ENCODE results near the gene TRAPPC14. TPM values are rescaled to one million over a fixed set of nuclear protein-coding genes. Genes with fewer than 3 reads are reported as not detected.

The TRAPPC14 gene
- total and polyA plus RNA-seq, 2 of the 13 experiments (the other 11 are each of a cell fraction or from before 2014, with no cell fraction given): 4.7 to 9.6 TPM

- TF ChIP-seq ZNF460 (CRISPR knock-in tag; IDR thresholded peaks at IDR 0.05; ENCODE audit: borderline replicate concordance): no peak; the same call in 1 of the 2 replicates
- TF ChIP-seq KLF15 (CRISPR knock-in tag; IDR thresholded peaks at IDR 0.05; ENCODE audit: borderline replicate concordance): no peak
- no peak for TF ChIP-seq HOXA9 (CRISPR knock-in tag; IDR thresholded peaks at IDR 0.05; ENCODE audit: borderline replicate concordance)
- TF ChIP-seq, protein P1, sequence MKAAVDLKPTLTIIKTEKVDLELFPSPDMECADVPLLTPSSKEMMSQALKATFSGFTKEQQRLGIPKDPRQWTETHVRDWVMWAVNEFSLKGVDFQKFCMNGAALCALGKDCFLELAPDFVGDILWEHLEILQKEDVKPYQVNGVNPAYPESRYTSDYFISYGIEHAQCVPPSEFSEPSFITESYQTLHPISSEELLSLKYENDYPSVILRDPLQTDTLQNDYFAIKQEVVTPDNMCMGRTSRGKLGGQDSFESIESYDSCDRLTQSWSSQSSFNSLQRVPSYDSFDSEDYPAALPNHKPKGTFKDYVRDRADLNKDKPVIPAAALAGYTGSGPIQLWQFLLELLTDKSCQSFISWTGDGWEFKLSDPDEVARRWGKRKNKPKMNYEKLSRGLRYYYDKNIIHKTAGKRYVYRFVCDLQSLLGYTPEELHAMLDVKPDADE (CRISPR knock-in tag; IDR thresholded peaks at IDR 0.05): no peak
- peak; percentile 60; the same call in 1 of the 2 replicates for TF ChIP-seq PRDM15 (CRISPR knock-in tag; IDR thresholded peaks at IDR 0.05)
- peak; percentile 51 to 67; a peak in 2 of 4 replicates for TF ChIP-seq HMGXB4 (CRISPR knock-in tag; IDR thresholded peaks at IDR 0.05; ENCODE audit: borderline replicate concordance in 1 of 2, low read depth in 1 of 2)
- no peak for TF ChIP-seq IRX3 (CRISPR knock-in tag; IDR thresholded peaks at IDR 0.05; ENCODE audit: borderline replicate concordance, low read depth)
- no peak for TF ChIP-seq NFKB2 (CRISPR knock-in tag; IDR thresholded peaks at IDR 0.05; ENCODE audit: borderline replicate concordance)
- TF ChIP-seq, protein P2, sequence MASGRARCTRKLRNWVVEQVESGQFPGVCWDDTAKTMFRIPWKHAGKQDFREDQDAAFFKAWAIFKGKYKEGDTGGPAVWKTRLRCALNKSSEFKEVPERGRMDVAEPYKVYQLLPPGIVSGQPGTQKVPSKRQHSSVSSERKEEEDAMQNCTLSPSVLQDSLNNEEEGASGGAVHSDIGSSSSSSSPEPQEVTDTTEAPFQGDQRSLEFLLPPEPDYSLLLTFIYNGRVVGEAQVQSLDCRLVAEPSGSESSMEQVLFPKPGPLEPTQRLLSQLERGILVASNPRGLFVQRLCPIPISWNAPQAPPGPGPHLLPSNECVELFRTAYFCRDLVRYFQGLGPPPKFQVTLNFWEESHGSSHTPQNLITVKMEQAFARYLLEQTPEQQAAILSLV (CRISPR knock-in tag; IDR thresholded peaks at IDR 0.05; ENCODE audit: borderline replicate concordance): peak; percentile 63; the same call in 1 of the 2 replicates
- TF ChIP-seq TSC22D2 (CRISPR knock-in tag; IDR thresholded peaks at IDR 0.05; ENCODE audit: borderline replicate concordance): peak; percentile 86
- TF ChIP-seq MEIS1 (CRISPR knock-in tag; IDR thresholded peaks at IDR 0.05; ENCODE audit: borderline replicate concordance): no peak
- no peak for TF ChIP-seq ZNF383 (CRISPR knock-in tag; IDR thresholded peaks at IDR 0.05; ENCODE audit: borderline replicate concordance)
- no peak for TF ChIP-seq ZNF484 (CRISPR knock-in tag; IDR thresholded peaks at IDR 0.05; ENCODE audit: borderline replicate concordance, low read depth)
- TF ChIP-seq MIXL1 (CRISPR knock-in tag; IDR thresholded peaks at IDR 0.05): peak; percentile 42; the same call in 1 of the 2 replicates
- peak in 1 of 2 experiments; percentile 92 for TF ChIP-seq POLR2A (IDR thresholded peaks at IDR 0.05; ENCODE audit: insufficient read depth in 1 of 2, low read depth in 2 of 2, low read length in 2 of 2)
- peak; percentile 93 for TF ChIP-seq ERF (CRISPR knock-in tag; IDR thresholded peaks at IDR 0.05)
- peak; percentile 85 for TF ChIP-seq XRCC5 (optimal IDR thresholded peaks at IDR 0.05; ENCODE audit: low read length)
- peak; percentile 11 for TF ChIP-seq HNRNPK (IDR thresholded peaks at IDR 0.05; ENCODE audit: low read depth, low read length, poor library complexity, severe bottlenecking)
- peak; percentile 64; the same call in 1 of the 2 replicates for TF ChIP-seq MIER3 (CRISPR knock-in tag; IDR thresholded peaks at IDR 0.05; ENCODE audit: borderline replicate concordance)
- no peak for TF ChIP-seq SMARCE1 (IDR thresholded peaks at IDR 0.05; ENCODE audit: borderline replicate concordance)
- no peak for TF ChIP-seq ZSCAN20 (CRISPR knock-in tag; IDR thresholded peaks at IDR 0.05; ENCODE audit: borderline replicate concordance)
These were observed 9.8 kb downstream of the TRAPPC14 start, which contains the start of gene LAMTOR4 (continued) for GRCh38 chr7:100148559-100149328.

All from HepG2 (cell line).